A549 (cell line): Measurements from ENCODE around the gene MYOT. TPM values are rescaled to one million over a fixed set of nuclear protein-coding genes. Genes with fewer than 3 reads are reported as not detected.
"Not testable (repeated sequence)": the region's sequence is repeated elsewhere in the genome, so short reads cannot be mapped to it uniquely, and the experiment has no call there.

Experiments used
- ATAC-seq, 2 experiments: fragments of 200-7000 bp in 1 of 2; fragments of >200 bp in 1 of 2; cut with Nextera tagmentation in 1 of 2; cut with Tn5 transposase in 1 of 2; 3 replicates each; pipeline versions ENCODE4 v1.8.0 to v1.9.1; 2018 to 2020; ENCODE audit warnings: mild to moderate bottlenecking in 1 of 2, moderate library complexity in 1 of 2
- CTCF ChIA-PET: fragments of 300-600 bp; sonication (Branson Sonifier 250); formaldehyde crosslinking; extraction: SDS; loops from one replicate; lab custom pipeline; 2021; ENCODE audit warnings: antibody characterized with exemption, inconsistent platforms; lab: Yijun Ruan, JAX
- POLR2A ChIA-PET: fragments of 350-600 bp; formaldehyde crosslinking; extraction: SDS; loops from one replicate; lab custom pipeline; 2021; ENCODE audit warnings: antibody characterized with exemption, inconsistent platforms; lab: Yijun Ruan, JAX
- DNase-seq, 2 experiments: peaks; one replicate each; pipeline versions ENCODE4 v3.0.0 to v3.0.0-alpha.2; 2011 to 2016; ENCODE audit warnings: low read depth in 1 of 2, low spot score in 1 of 2
- FAIRE-seq: peaks from 2 replicates; lab custom pipeline; 2011; peaks lifted over from hg19 to GRCh38; lab: Jason Lieb, UNC
- H3K27ac ChIP-seq, 2 experiments: fragments of >200 bp; sonication (Bioruptor Twin); formaldehyde crosslinking; 3 replicates each; pipeline ENCODE4 v1.5.1; 2016 to 2017
- H3K4me1 ChIP-seq: fragments of >200 bp; sonication (Bioruptor Twin); formaldehyde crosslinking; 3 replicates; pipeline ENCODE4 v1.6.1; 2016
- H3K4me2 ChIP-seq: fragments of >200 bp; sonication (Bioruptor Twin); formaldehyde crosslinking; 3 replicates; pipeline ENCODE4 v1.6.1; 2016
- H3K4me3 ChIP-seq: fragments of >200 bp; sonication (Bioruptor Twin); formaldehyde crosslinking; 3 replicates; pipeline ENCODE4 v1.5.1; 2016
- H3K9me3 ChIP-seq: fragments of >200 bp; sonication (Bioruptor Twin); formaldehyde crosslinking; 3 replicates; pipeline ENCODE4 v1.6.1; 2016
- ATOH8 ChIP-seq: fragments of 250-450 bp; sonication (Bioruptor Pico); IDR thresholded peaks from 2 replicates; pipeline ENCODE4 v1.5.0; 2020; ENCODE audit warnings: low read depth, mild to moderate bottlenecking, moderate library complexity
- BHLHE40 ChIP-seq: IDR thresholded peaks from 2 replicates; pipeline ENCODE4 v1.6.1; 2012; ENCODE audit warnings: low read depth, low read length, inconsistent platforms
- CBX2 ChIP-seq: fragments of 200-600 bp; sonication (generic); IDR thresholded peaks from 2 replicates; pipeline ENCODE4 v1.6.1; 2016; ENCODE audit warnings: low read depth, mild to moderate bottlenecking, borderline replicate concordance
- CEBPB ChIP-seq, 2 experiments: fragments of >200 bp in 1 of 2; sonication (Bioruptor Twin) in 1 of 2; formaldehyde crosslinking in 1 of 2; IDR thresholded peaks; 2 replicates each; pipeline ENCODE4 v1.6.1; 2012 to 2016
- CHD4 ChIP-seq: fragments of 200-600 bp; sonication (generic); IDR thresholded peaks from 2 replicates; pipeline ENCODE4 v1.6.1; 2016; ENCODE audit warnings: antibody characterized with exemption, mild to moderate bottlenecking, borderline replicate concordance
- ESRRA ChIP-seq: fragments of 150-350 bp; IDR thresholded peaks from 2 replicates; pipeline ENCODE4 v1.6.1; 2014; ENCODE audit warnings: mild to moderate bottlenecking, low read length, borderline replicate concordance
- FOSL2 ChIP-seq, 2 experiments: fragments of 450-650 bp in 1 of 2; fragments of >200 bp in 1 of 2; sonication (Bioruptor Twin) in 1 of 2; formaldehyde crosslinking; IDR thresholded peaks; 2 replicates each; pipeline versions ENCODE4 v1.5.0 to v1.6.1; 2016 to 2020; ENCODE audit warnings: mild to moderate bottlenecking in 1 of 2, moderate library complexity in 1 of 2
- FOXS1 ChIP-seq: fragments of 250-450 bp; sonication (Bioruptor Pico); IDR thresholded peaks from 2 replicates; pipeline ENCODE4 v1.5.0; 2020; ENCODE audit warnings: mild to moderate bottlenecking, moderate library complexity
- HES2 ChIP-seq: fragments of >200 bp; sonication (Bioruptor Twin); formaldehyde crosslinking; IDR thresholded peaks from 2 replicates; pipeline ENCODE4 v1.6.1; 2016
- HMGXB4 ChIP-seq: fragments of 250-450 bp; sonication (Bioruptor Pico); IDR thresholded peaks from 2 replicates; pipeline ENCODE4 v1.5.0; 2021; ENCODE audit warnings: mild to moderate bottlenecking, moderate library complexity, borderline replicate concordance
- HOXA7 ChIP-seq: fragments of 250-450 bp; sonication (Bioruptor Pico); IDR thresholded peaks from 2 replicates; pipeline ENCODE4 v1.5.0; 2020; ENCODE audit warnings: mild to moderate bottlenecking, moderate library complexity
- JUN ChIP-seq, 2 experiments: fragments of >200 bp; sonication (Bioruptor Twin); formaldehyde crosslinking; IDR thresholded peaks; 2 replicates in 1 of 2; 3 replicates in 1 of 2; pipeline ENCODE4 v1.6.1; 2016 to 2017
- PBX3 ChIP-seq: IDR thresholded peaks from 2 replicates; pipeline ENCODE4 v1.6.1; 2012
- POLR2AphosphoS2 ChIP-seq: conservative IDR thresholded peaks from 2 replicates; pipeline ENCODE4 v1.6.1; 2012; ENCODE audit warnings: low read length, improper control_type of control experiment, inconsistent platforms
- RARB ChIP-seq: fragments of 250-450 bp; sonication (Bioruptor Pico); IDR thresholded peaks from 2 replicates; pipeline ENCODE4 v1.8.0; 2021; ENCODE audit warnings: mild to moderate bottlenecking, moderate library complexity
- SREBF2 ChIP-seq: fragments of 450-650 bp; IDR thresholded peaks from 2 replicates; pipeline ENCODE4 v1.6.1; 2014; ENCODE audit warnings: mild to moderate bottlenecking, moderate library complexity
- USF2 ChIP-seq: fragments of 450-650 bp; IDR thresholded peaks from 2 replicates; pipeline ENCODE4 v1.6.1; 2014; ENCODE audit warnings: antibody characterized with exemption
- whole genome bisulfite sequencing: methylation state at CpG from one replicate; pipeline ENCODE4 v1.1.6; 2017; ENCODE audit errors: missing lambda C conversion rate; 5-methylcytosine and 5-hydroxymethylcytosine counted together
- polyA plus RNA-seq, 4 experiments: library from polyadenylated mRNA; depleted of rRNA in 3 of 4; stranded (reverse); fragments of >200 nt; fragmentation: RNase III in 1 of 4; extraction: RNeasy Plus Mini Kit Qiagen cat#74134 plus additional on column Dnase treatment in 1 of 4; gene quantifications; 2 replicates in 3 of 4; 3 replicates in 1 of 4; pipeline ENCODE4 v1.2.3, GENCODE V29; 2011 to 2017

Gene MYOT
- polyA plus RNA-seq, 2 of the 4 experiments (the other 2 are of a cell fraction), result 0.08 TPM; not detected in 1

GRCh38 chr5:137862251-137862650 is 5.4 kb upstream of the MYOT start:
- H3K4me2 ChIP-seq, result no peak overlapping the region
- no peak overlapping the region for H3K4me3 ChIP-seq
- ChIA-PET CTCF (interaction anchor here (0.9 to 2.0 kb wide), 3 partner anchors 18 to 84 kb away, joined by 3 to 5 read pairs (median 4); no protein-coding TSS in a partner anchor), POLR2A (no interaction called here)
- no peaks in the 10 kb centered on the region for H3K9me3 ChIP-seq
- DNase-seq (no peak), FAIRE-seq (no peak), ATAC-seq (no peak)
- no peak for TF ChIP-seq HMGXB4
- TF ChIP-seq SREBF2, result no peak
- no peak for TF ChIP-seq HOXA7
- no peak for TF ChIP-seq BHLHE40
- no peak for TF ChIP-seq USF2
- TF ChIP-seq POLR2AphosphoS2, result no peak
- TF ChIP-seq HES2, result no peak
- TF ChIP-seq RARB (CRISPR knock-in tag), result no peak
- TF ChIP-seq CHD4, result no peak
- no peak for TF ChIP-seq ATOH8
- no peak for TF ChIP-seq FOXS1 (CRISPR knock-in tag)
- no peak for TF ChIP-seq ESRRA
- TF ChIP-seq FOSL2 (IDR thresholded peaks at IDR 0.05), result no peak
- TF ChIP-seq FOSL2 (CRISPR knock-in tag; IDR thresholded peaks at IDR 0.05), result no peak
- TF ChIP-seq CBX2, result no peak
- TF ChIP-seq PBX3, result no peak
- no peak for TF ChIP-seq CEBPB (IDR thresholded peaks at IDR 0.05)
- no peak for TF ChIP-seq JUN (IDR thresholded peaks at IDR 0.05)
- no peaks in the 10 kb centered on the region for H3K4me1 ChIP-seq
- 63% methylated on average over 3 of the region's 3 CpGs for WGBS
- H3K27ac ChIP-seq, result no peak overlapping the region

GRCh38 chr5:137863653-137864052 is 4.0 kb upstream of the MYOT start:
- ATAC-seq, POLR2A ChIA-PET, H3K27ac ChIP-seq, H3K4me2 ChIP-seq, H3K4me1 ChIP-seq, H3K9me3 ChIP-seq, FAIRE-seq, H3K4me3 ChIP-seq, DNase-seq: not testable (repeated sequence)
- 83% methylated on average over 6 of the region's 6 CpGs for WGBS
- CTCF ChIA-PET, result interaction anchor here (2.0 kb wide), 1 partner anchor 85 kb away, joined by 7 read pairs; no protein-coding TSS in a partner anchor
